Left forelimb (tissue), 1 donor: ENCODE measurements around the gene SCN4B.

ENCODE experiments used
- DNase-seq: peaks from one replicate; pipeline ENCODE4 v3.0.0-alpha.2; 2018; ENCODE audit warnings: low spot score

Gene SCN4B

DNA sequence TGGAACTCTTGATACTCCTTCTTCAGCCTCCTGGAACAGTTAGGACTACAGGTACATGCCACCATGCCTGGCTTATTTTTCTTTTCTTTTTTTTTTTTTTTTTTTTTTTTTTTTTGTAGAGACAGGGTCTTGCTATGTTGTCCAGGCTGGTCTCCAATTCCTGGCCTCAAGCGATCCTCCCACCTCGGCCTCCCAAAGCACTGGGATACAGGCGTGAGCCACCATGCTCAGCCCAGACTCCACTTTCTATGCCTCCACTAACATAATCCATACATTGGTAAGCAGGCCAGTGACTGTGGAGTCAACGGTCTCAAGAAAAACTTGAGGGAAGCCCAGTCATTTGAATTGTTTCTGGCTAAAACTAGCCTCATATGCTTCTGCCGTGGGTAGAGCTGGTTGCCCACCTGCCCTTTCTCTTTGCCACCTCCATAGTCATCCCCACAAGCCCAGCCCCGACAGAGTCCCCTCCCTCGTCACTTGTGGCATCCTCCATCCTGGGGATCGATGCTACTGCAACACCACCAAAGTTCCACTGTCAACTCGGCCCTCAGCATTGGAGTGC lies 21.5 kb upstream of the SCN4B start:
- DNase-seq = no peak

DNA sequence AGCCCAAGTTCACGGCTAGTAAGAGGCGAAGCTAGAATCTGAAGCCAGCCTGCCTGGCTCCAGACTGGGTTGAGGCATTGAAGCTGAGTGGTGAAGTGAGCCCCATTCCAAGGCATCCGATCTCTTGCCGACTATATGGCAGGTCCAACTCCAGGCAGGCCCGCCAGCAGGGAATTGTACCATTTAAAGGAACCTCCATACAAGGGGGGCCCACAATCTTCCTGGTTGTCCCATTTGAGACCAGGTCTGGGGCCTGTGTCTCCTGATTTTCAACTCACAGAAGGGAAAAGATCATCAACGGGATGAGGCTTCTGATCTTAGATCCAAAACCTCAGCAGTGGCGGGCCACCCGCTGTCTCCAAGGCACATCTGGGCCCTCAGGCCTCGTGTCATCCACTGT lies 19.7 kb upstream of the SCN4B start:
- no peak for DNase-seq

DNA sequence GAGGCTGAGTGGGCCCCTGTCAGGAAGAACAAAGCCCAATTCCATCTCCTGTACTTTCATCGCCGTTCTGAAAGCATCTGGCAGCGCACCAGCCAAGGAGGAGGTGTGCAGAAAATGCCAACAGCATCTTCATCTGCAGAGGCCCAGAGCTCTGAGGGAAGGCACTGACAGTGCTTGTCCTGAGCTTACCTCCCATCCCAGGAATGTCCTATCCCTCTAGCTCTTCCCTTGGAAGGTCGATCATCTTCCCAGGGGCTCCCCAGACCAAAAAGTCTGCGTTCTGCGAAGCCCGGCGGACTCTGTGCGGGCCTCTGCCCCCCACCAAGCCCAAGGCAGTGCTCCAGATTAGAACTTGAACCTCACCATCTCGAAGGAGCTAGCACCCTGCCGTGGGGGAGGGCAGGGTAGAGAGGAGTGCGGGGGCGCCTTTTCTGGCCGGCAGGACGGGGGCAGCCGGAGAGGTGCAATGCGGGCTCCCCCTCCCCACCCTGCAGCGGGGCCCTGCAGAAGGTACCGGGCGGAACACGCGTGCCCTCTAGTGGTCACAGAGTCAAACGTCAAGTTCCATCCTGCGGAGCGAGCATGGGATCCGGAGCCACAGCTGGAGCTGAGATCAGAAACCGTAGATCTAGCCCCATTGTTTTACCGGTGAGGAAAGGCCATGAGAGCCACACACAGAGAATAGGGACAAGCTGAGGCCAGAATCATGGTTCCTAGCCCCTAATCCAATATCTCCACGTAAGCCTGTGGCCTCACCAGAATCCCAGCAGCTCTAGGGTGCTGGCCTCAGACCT lies 18.8 kb upstream of the SCN4B start:
- peak; percentile 85 for DNase-seq

DNA sequence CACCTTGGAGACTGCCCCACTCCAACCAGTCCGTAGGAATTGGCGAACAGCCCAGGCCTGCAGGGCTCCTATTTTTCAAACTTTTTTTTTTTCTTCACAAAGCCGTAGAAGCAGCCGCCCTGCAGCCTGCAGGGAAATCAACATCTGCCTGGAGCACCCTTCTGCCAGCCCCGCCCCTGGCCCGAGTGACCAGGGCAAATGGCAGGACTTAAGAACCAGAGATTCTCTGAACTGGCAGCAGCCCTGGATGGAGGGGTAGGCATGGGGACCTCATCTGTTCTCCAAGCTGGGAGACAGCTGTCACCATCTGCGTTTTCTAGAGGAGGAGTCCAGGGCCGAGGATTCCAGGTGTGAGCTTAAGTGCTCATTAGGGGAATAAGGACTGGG lies 18.3 kb upstream of the SCN4B start:
- DNase-seq = no peak

DNA sequence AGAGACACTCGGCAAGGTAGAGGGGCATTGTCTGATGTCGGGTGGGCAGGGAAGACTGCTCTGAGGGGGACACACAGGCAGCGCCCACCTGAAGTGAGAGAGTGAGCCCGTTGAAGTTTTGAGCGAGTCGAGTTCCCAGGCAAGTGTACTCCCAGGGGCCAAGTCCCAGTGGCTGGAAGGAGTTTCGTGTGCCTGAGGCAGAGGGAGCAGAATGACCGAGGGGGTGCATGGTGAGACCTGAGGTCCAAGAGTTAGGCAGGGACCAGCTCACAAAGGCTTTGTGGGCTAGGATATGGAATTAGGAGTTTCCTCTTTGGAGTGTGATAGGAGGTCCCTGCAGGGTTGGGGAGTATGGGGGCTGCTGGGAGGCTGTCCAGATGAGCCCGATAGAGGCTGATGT lies 17.6 kb upstream of the SCN4B start:
- no peak for DNase-seq

GRCh38 chr11:118169300-118170140 lies 16.9 kb upstream of the SCN4B start:
- DNase-seq = no peak

- no peak for DNase-seq
Measured at GRCh38 chr11:118168751-118169150, 16.1 kb upstream of the SCN4B start.

DNA sequence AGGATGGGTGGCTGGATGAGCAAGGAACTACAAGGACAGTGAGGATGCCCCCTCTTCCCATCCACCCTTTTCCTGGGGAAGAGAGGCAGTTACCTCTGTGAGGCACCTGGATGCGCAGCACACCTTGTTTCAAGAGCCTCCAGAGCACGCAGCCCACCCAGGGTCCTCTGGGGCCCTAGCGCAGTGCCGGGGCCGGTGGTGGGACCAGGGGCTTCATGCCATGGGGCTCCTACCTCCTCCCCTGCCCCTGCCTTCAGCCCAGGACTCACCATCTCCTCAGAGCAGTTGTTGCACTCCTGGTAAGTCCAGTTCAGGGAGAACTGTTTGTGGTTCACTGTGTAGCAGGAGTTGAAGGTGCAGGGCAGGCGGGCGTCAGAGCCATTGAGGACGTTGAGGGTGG lies 15.7 kb upstream of the SCN4B start:
- DNase-seq = no peak

DNA sequence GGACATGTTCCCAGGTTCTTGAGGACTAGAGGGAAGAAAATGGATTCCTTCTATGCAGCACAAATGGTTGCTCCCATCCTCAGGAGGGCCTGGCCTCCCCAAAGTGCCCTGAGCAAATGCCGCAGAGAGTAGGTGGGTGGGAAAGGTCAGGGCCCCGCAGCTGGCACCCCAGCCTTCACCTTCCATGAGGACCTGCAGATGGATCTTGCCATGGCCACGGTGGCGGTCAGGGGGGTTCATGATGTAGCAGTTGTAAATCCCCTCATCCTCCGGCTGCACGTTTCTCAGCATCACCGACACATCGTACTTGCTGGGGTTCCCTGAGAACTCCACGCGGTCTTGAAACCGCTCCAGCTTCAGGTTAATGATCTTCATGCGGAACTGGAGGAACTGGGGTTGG lies 15.3 kb upstream of the SCN4B start:
- no peak for DNase-seq

GRCh38 chr11:118167253-118167652 lies 14.6 kb upstream of the SCN4B start:
- no peak for DNase-seq

DNA sequence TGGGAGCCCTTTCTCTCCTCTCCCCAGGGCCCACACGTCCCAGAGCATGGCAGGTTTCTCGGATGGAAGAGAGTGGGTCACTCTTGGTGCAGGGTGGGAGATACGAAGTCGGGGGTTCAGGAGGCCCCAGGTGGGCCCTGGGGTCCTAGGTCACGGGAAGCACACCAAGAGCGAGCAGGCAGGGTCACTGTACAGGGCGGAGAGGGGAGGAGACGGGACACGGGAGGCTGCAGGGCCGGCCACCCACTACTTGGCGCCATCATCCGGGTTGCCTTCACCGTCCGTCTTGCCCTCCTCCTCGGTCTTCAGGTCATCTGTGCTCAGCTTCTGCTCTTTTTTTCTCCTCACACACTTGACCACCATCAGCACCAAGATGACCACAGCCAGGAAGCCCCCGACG lies 14.0 kb upstream of the SCN4B start:
- DNase-seq = no peak

- DNase-seq = no peak
Measured at GRCh38 chr11:118164885-118165284, 12.3 kb upstream of the SCN4B start.

DNA sequence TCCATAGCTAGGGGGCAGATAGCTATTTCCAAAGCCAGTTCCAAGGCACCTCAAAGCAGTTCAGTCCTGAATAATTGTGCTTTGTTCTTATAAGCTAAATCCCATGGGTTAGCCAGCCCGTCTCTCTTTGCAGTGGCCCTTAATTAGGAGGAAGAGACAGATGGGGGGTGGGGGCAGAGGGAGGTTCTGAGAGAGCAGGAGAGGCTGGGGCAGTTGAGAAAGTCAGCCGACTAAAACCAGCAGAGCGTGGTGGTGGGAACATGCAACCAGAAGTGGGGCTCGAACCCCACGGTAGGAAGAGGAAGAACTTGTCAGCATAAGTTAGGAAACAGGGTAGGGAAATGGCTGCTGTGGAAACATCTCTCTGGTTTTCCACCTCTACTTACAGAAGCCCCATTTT lies 10.9 kb upstream of the SCN4B start:
- no peak for DNase-seq

DNA sequence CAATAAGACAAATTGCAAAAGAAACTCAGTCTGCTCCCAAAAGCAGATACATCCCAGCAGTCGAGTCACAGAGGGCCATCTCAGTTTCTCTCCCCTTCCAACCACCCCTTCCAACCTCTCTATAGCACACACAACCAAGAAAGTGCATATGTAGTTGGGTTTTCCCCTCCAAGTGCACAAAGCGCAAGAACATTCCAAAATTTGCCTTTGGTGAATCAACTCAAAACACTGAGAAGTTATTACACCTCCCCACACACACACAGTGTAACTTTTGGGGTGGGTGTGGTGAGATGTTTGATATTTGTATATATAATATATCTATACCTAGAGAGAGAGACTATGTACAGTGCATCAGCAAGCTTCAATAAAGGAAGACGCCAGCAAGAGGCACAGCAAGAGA lies 10.2 kb upstream of the SCN4B start:
- no peak for DNase-seq

GRCh38 chr11:118161786-118162185 lies 9.2 kb upstream of the SCN4B start:
- DNase-seq = no peak

- no peak for DNase-seq
Measured at GRCh38 chr11:118157186-118157895, 4.7 kb upstream of the SCN4B start.

DNA sequence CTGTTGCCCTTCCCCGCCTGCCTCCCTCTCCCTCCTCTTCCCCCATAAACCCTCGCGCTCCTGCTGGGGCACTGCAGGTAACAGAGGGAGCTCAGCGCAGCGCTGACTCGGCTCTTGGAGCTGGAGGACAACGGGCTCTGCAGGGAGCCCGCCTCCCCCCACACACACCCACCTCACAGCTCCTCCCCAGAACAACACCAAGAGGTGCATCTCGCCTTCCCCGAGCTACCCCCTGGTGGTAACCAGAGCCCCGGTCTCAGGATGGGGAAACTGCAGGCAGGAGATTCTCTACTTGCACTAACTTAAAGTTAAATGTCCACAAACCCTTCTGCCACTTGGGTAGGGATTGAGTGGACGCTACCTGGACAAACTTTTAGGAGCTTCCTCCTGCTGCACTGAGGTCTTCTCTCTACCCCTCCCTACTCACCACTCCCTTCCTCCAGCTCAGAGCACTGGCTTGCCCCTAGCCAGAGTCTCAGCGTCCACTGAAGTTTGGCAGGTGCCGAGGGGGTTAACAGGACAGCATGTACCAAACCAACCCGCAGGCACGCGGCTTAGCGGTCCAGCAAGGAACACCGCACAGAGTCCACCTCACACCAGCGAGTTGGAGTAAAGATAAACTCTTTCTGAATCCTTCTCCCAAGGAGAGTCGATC lies 4.0 kb upstream of the SCN4B start:
- no peak for DNase-seq

- DNase-seq = no peak
Measured at GRCh38 chr11:118155776-118156530, 3.3 kb upstream of the SCN4B start.

- DNase-seq = no peak
Measured at GRCh38 chr11:118154641-118155040, 2.0 kb upstream of the SCN4B start.

- DNase-seq = no peak
Measured at GRCh38 chr11:118153976-118154375, 1.4 kb upstream of the SCN4B start.

DNA sequence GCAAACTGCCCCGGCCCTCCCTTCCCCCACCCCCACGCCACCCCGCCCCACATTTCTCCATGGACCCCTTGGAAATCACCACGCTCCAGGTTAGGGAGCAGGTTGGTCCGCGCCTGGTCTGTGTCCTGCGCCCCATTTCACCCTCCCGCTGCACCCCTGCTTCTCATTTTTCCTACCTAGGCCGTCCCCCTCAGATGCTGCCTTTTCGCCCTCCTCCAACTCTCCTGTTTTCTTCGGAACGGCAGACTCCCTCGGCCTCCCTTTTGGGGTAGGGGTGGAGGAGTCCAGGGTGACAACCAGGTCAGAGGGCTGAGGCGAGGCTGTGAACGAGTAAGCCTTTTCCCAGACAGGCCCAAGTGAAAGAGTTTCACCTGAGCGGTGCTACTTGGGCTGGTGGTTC lies 893 bp upstream of the SCN4B start:
- DNase-seq = no peak
